Right atrium auricular region (tissue), 2 donors: ENCODE results near the gene NRP1. TPM values are rescaled to one million over a fixed set of nuclear protein-coding genes. Genes with fewer than 3 reads are reported as not detected.
A peak's percentile ranks its signal among the peaks of the same experiment; 100 is the strongest.

ENCODE experiments used
- DNase-seq: peaks from one replicate; pipeline ENCODE4 v3.0.0-alpha.2; 2019; ENCODE audit warnings: low spot score
- H3K27ac ChIP-seq, 2 donors: fragments of 200-600 bp; sonication (generic); 1 replicate in 1 of 2; 2 replicates in 1 of 2; pipeline ENCODE4 v1.5.1; 2016 to 2019
- H3K27me3 ChIP-seq, 2 donors: fragments of 200-600 bp; sonication (generic); one replicate each; pipeline versions ENCODE4 v1.5.1 to v1.6.0; 2017 to 2019
- H3K36me3 ChIP-seq: fragments of 200-600 bp; sonication (generic); one replicate; pipeline ENCODE4 v1.5.1; 2016
- H3K4me1 ChIP-seq, 2 donors: fragments of 200-600 bp; sonication (generic); one replicate each; pipeline versions ENCODE4 v1.5.1 to v1.6.0; 2017 to 2019
- H3K4me3 ChIP-seq, 2 donors: fragments of 200-600 bp; sonication (generic); 1 replicate in 1 of 2; 2 replicates in 1 of 2; pipeline ENCODE4 v1.5.1; 2017 to 2019; ENCODE audit warnings: mild to moderate bottlenecking in 1 of 2, moderate library complexity in 1 of 2
- H3K9me3 ChIP-seq, 2 donors: fragments of 200-600 bp; sonication (generic); one replicate each; pipeline ENCODE4 v1.5.1; 2019
- total RNA-seq, 2 donors: library from RNA; depleted of rRNA; stranded (reverse); fragments of >200 nt; gene quantifications; one replicate each; pipeline ENCODE4 v1.1.0, GENCODE V29; 2016
- TF ChIP-seq, protein P1 (sequence below), 2 donors: fragments of 200-600 bp; sonication (generic); IDR thresholded peaks; one replicate each; pipeline ENCODE4 v1.5.1; 2019; ENCODE audit warnings: antibody characterized with exemption in 2 of 2

Gene NRP1
- total RNA-seq, 2 donors from 2014 or later: 54.6 to 83.1 TPM

DNA sequence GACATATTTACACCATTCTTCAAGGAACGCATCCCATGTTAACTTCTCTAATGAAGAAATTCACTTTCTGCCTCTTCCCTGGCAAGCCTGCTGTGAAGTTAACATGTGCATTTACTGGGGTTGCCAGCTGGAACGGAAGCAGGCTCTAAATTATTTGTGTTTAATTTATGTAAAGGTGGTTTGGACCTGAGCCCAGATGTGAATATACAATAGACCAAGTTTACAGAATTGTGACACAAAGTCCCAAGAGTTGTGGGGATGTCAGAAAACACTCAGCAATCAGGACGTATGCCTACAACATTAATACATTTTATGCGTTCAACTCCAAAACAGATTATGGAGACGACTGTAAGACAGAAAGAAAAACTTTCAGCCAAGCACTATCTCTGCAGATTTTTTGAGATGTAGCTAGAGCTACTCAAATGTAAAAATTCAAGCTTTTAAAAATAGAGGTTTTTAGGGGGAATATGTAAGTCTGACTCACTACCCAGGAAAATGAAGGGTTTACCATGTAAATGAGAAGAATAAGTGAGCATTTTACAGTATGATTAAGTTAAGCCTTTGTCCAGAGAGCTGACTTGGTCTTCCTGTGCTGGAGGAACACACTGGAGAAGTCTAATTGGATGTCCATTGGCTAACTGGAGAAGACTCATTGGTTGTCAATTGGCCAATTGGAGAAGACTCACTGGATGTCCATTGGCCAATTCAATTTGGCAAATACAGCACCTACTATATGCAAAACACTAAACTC is 19.5 kb downstream of the NRP1 start:
- DNase-seq: no peak
- H3K27me3 ChIP-seq: no peaks in the 10 kb centered on the region
- H3K4me3 ChIP-seq: no peak overlapping the region
- TF ChIP-seq, protein P1, sequence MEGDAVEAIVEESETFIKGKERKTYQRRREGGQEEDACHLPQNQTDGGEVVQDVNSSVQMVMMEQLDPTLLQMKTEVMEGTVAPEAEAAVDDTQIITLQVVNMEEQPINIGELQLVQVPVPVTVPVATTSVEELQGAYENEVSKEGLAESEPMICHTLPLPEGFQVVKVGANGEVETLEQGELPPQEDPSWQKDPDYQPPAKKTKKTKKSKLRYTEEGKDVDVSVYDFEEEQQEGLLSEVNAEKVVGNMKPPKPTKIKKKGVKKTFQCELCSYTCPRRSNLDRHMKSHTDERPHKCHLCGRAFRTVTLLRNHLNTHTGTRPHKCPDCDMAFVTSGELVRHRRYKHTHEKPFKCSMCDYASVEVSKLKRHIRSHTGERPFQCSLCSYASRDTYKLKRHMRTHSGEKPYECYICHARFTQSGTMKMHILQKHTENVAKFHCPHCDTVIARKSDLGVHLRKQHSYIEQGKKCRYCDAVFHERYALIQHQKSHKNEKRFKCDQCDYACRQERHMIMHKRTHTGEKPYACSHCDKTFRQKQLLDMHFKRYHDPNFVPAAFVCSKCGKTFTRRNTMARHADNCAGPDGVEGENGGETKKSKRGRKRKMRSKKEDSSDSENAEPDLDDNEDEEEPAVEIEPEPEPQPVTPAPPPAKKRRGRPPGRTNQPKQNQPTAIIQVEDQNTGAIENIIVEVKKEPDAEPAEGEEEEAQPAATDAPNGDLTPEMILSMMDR (IDR thresholded peaks at IDR 0.05): no peak
- H3K4me1 ChIP-seq: peaks cover 0 to 57% of the 10 kb centered on the region in 2 donors
- peaks cover 6% of the 10 kb centered on the region for H3K36me3 ChIP-seq
- peak overlapping the region in 1 of 2 donors; percentile 33 for H3K27ac ChIP-seq
- H3K9me3 ChIP-seq: no peaks in the 10 kb centered on the region

DNA sequence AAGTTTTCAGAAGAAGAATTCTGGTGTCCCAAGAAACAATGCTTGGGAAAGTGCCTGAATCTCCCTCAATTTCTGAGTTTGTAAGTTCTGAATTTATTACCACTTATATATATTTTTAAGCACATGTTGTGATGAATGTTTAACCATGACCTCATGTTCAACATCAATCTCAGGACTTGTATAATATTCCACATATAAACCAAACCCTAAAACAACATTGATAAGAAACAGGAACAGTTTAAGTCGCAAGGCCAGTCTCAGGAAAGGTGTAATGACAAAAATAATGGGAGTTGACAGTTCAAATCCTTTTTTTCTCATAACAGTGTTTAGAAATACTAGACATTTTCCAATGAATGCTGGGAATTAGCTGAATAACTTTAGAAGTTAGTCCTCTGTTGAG is 22.8 kb downstream of the NRP1 start:
- Histone ChIP-seq H3K4me1 (peaks cover 0 to 39% of the 10 kb centered on the region in 2 donors), H3K9me3 (no peaks in the 10 kb centered on the region), H3K4me3 (no peak overlapping the region), H3K36me3 (peaks cover 6% of the 10 kb centered on the region), H3K27ac (no peak overlapping the region), H3K27me3 (no peaks in the 10 kb centered on the region)
- DNase-seq: no peak
- TF ChIP-seq, protein P1 (IDR thresholded peaks at IDR 0.05): no peak

DNA sequence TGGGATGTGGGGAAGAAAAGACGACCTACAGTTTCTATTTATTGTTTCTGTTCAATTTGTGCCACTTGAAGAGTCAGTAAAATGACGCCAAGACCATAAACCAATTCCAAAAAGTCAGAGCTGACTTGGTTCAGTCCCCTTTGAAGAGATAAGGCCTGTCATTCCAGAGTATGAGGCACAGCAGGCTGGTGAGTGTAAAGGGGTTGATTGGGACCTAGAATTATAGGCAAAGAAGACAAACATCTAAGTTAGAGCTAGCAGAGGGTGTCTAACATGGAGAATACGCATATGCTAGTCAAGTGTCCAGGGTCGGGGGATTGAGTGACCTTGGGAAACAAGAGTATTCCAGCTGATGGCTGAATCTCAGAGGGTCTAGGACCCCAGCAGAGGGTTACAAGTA is 23.6 kb downstream of the NRP1 start:
- H3K9me3 ChIP-seq: no peaks in the 10 kb centered on the region
- TF ChIP-seq, protein P1 (IDR thresholded peaks at IDR 0.05): no peak
- H3K27ac ChIP-seq: no peak overlapping the region
- H3K4me3 ChIP-seq: no peak overlapping the region
- no peaks in the 10 kb centered on the region for H3K27me3 ChIP-seq
- no peak for DNase-seq
- peaks cover 6% of the 10 kb centered on the region for H3K36me3 ChIP-seq
- H3K4me1 ChIP-seq: peaks cover 0 to 37% of the 10 kb centered on the region in 2 donors

DNA sequence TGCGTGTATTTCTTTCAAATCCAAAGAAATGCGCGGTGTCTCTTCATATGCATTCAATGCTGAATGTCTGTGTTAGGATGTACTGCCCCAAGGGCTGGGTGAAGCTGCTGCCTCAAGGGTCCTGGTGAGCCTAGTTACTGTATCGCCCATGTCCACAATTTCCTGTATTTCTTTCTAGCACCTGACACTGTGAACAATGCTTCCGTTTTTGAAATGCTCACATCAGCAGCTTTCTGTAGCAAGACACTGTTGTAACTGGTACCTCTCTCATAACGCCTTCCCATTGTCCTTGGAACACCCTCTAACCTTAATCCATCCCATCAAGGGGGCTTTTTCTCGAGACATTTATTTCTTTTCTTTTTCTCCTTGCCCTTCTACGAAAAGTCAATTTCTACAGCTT is 25.1 kb downstream of the NRP1 start:
- no peak overlapping the region for H3K4me3 ChIP-seq
- peaks cover 0 to 37% of the 10 kb centered on the region in 2 donors for H3K4me1 ChIP-seq
- H3K27ac ChIP-seq: no peak overlapping the region
- peaks cover 6% of the 10 kb centered on the region for H3K36me3 ChIP-seq
- no peaks in the 10 kb centered on the region for H3K27me3 ChIP-seq
- no peak for DNase-seq
- H3K9me3 ChIP-seq: no peaks in the 10 kb centered on the region
- TF ChIP-seq, protein P1 (IDR thresholded peaks at IDR 0.05): no peak

DNA sequence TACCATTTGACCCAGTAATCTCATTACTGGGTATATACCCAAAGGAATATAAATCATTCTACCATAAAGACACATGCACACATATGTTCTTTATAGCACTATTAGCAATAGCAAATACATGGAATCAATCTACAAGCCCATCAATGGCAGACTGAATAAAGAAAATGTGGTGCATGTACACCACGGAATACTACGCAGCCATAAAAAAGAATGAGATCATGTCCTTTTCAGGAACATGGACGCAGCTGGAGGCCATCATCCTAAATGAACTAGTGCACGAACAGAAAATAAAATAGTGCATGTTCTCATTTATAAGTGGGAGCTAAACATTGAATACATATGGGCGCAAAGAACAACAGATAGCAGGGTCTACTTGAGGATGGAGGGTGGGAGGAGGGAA is 26.6 kb downstream of the NRP1 start:
- H3K27me3 ChIP-seq: no peaks in the 10 kb centered on the region
- TF ChIP-seq, protein P1 (IDR thresholded peaks at IDR 0.05): no peak
- H3K27ac ChIP-seq: no peak overlapping the region
- H3K4me3 ChIP-seq: no peak overlapping the region
- H3K4me1 ChIP-seq: peaks cover 0 to 52% of the 10 kb centered on the region in 2 donors
- DNase-seq: no peak
- peaks cover 6% of the 10 kb centered on the region for H3K36me3 ChIP-seq
- no peaks in the 10 kb centered on the region for H3K9me3 ChIP-seq
